ENCODE data around the gene TMEM214. TPM values are rescaled to one million over a fixed set of nuclear protein-coding genes. Genes with fewer than 3 reads are reported as not detected.

The TMEM214 gene
- total RNA-seq, 3 donors from 2014 or later (not counting 1 experiment from before 2014, with no cell fraction given) = 64.9 to 81.1 (median 79.2) TPM

GRCh38 chr2:27003857-27004256 is 28.9 kb upstream of the TMEM214 start:
- Mint-ChIP-seq H3K4me3 (no peak overlapping the region), H3K9me3 (no peaks in the 10 kb centered on the region), H3K27ac (no peak overlapping the region), H3K36me3 (no peaks in the 10 kb centered on the region), H3K4me1 (no peaks in the 10 kb centered on the region), H3K27me3 (ENCODE audit: low read depth in 2 of 2) (peaks cover 9 to 11% of the 10 kb centered on the region in 2 donors)
- DNase-seq = no peak
- intact Hi-C loops (cut with micrococcal nuclease) = no loop called here
- H3K9me3 ChIP-seq (ENCODE audit: control insufficient read depth, insufficient read depth, low read length) = no peaks in the 10 kb centered on the region
- WGBS (ENCODE audit: insufficient coverage) = 80% methylated on average over 8 of the region's 9 CpGs
- H3K27ac ChIP-seq (ENCODE audit: low read length) = no peak overlapping the region
- no peak overlapping the region for H3K4me3 ChIP-seq (ENCODE audit: low read length)
- H3K36me3 ChIP-seq (ENCODE audit: control insufficient read depth, insufficient read depth, low read length) = no peaks in the 10 kb centered on the region
- ATAC-seq = no peak
- TF ChIP-seq CTCF (IDR thresholded peaks at IDR 0.05) = no peak
- no peaks in the 10 kb centered on the region for H3K27me3 ChIP-seq (ENCODE audit: control insufficient read depth, insufficient read depth, low read length)
- no peaks in the 10 kb centered on the region for H3K4me1 ChIP-seq (ENCODE audit: control insufficient read depth, insufficient read depth, low read length)

GRCh38 chr2:27006602-27007415 is 26.0 kb upstream of the TMEM214 start:
- Histone ChIP-seq H3K27ac (ENCODE audit: low read length) (no peak overlapping the region), H3K36me3 (ENCODE audit: control insufficient read depth, insufficient read depth, low read length) (no peaks in the 10 kb centered on the region), H3K4me1 (ENCODE audit: control insufficient read depth, insufficient read depth, low read length) (no peaks in the 10 kb centered on the region), H3K4me3 (ENCODE audit: low read length) (no peak overlapping the region), H3K9me3 (ENCODE audit: control insufficient read depth, insufficient read depth, low read length) (no peaks in the 10 kb centered on the region), H3K27me3 (ENCODE audit: control insufficient read depth, insufficient read depth, low read length) (no peaks in the 10 kb centered on the region)
- WGBS (ENCODE audit: insufficient coverage) = 84% methylated on average over 6 of the region's 6 CpGs
- ATAC-seq (no peak), DNase-seq (no peak)
- Mint-ChIP-seq H3K27ac (no peak overlapping the region), H3K4me3 (no peak overlapping the region), H3K9me3 (no peaks in the 10 kb centered on the region), H3K4me1 (no peaks in the 10 kb centered on the region), H3K27me3 (ENCODE audit: low read depth in 2 of 2) (peaks cover 8 to 14% of the 10 kb centered on the region in 2 donors), H3K36me3 (no peaks in the 10 kb centered on the region)
- intact Hi-C loops (cut with micrococcal nuclease) = no loop called here
- no peak for TF ChIP-seq CTCF (IDR thresholded peaks at IDR 0.05)

- intact Hi-C loops (cut with micrococcal nuclease) = no loop called here
- no peaks in the 10 kb centered on the region for H3K27me3 ChIP-seq (ENCODE audit: control insufficient read depth, insufficient read depth, low read length)
- Mint-ChIP-seq H3K36me3 (no peaks in the 10 kb centered on the region), H3K4me3 (no peak overlapping the region), H3K27me3 (ENCODE audit: low read depth in 2 of 2) (peaks cover 7 to 17% of the 10 kb centered on the region in 2 donors), H3K9me3 (no peaks in the 10 kb centered on the region), H3K4me1 (no peaks in the 10 kb centered on the region), H3K27ac (no peak overlapping the region)
- H3K4me1 ChIP-seq (ENCODE audit: control insufficient read depth, insufficient read depth, low read length) = no peaks in the 10 kb centered on the region
- no peak for TF ChIP-seq CTCF (IDR thresholded peaks at IDR 0.05)
- WGBS (ENCODE audit: insufficient coverage) = 97% methylated on average over 7 of the region's 8 CpGs
- H3K36me3 ChIP-seq (ENCODE audit: control insufficient read depth, insufficient read depth, low read length) = no peaks in the 10 kb centered on the region
- ATAC-seq (no peak), DNase-seq (no peak)
- no peak overlapping the region for H3K27ac ChIP-seq (ENCODE audit: low read length)
- no peaks in the 10 kb centered on the region for H3K9me3 ChIP-seq (ENCODE audit: control insufficient read depth, insufficient read depth, low read length)
- H3K4me3 ChIP-seq (ENCODE audit: low read length) = no peak overlapping the region
Measured at GRCh38 chr2:27007416-27008374, 25.1 kb upstream of the TMEM214 start.

Measured in natural killer cell (primary cell).